OCI-LY7 (cell line): ENCODE data around the gene DCTN3. TPM values are rescaled to one million over a fixed set of nuclear protein-coding genes. Genes with fewer than 3 reads are reported as not detected.

Experiments used
- BruUV-seq: library from RNA; stranded (reverse); fragments of 400-500 nt; replicated peaks from 2 replicates; lab custom pipeline; 2021; lab: Mats Ljungman, UMichigan
- CTCF ChIA-PET: fragments of 300-600 bp; sonication (Branson Sonifier 250); formaldehyde crosslinking; loops from one replicate; lab custom pipeline; 2022; ENCODE audit warnings: antibody characterized with exemption; ENCODE audit not compliant: unreplicated experiment; lab: Charles Lee
- POLR2A ChIA-PET: fragments of 300-600 bp; sonication (Branson Sonifier 250); formaldehyde crosslinking; loops from one replicate; lab custom pipeline; 2022; ENCODE audit warnings: antibody characterized with exemption; lab: Charles Lee
- DNase-seq: peaks from one replicate; pipeline ENCODE4 v3.0.0-alpha.2; 2015; ENCODE audit warnings: low spot score
- H2AFZ ChIP-seq: fragments of 200-600 bp; sonication (generic), shearing (Covaris generic); 2 replicates; pipeline ENCODE4 v1.6.1; 2014; ENCODE audit warnings: mild to moderate bottlenecking, antibody characterized with exemption, low read length, moderate library complexity
- H3K27ac ChIP-seq: fragments of 200-600 bp; sonication (generic); 2 replicates; pipeline ENCODE4 v1.5.1; 2014; ENCODE audit warnings: mixed run types, low read depth, mild to moderate bottlenecking, moderate library complexity, low read length, inconsistent platforms; ENCODE audit not compliant: poor library complexity, severe bottlenecking
- H3K36me3 ChIP-seq: fragments of 200-600 bp; sonication (generic); 2 replicates; pipeline ENCODE4 v1.6.1; 2014; ENCODE audit warnings: mild to moderate bottlenecking, antibody characterized with exemption, low read length, moderate library complexity, mixed read lengths; ENCODE audit not compliant: insufficient read depth
- H3K4me1 ChIP-seq: fragments of 200-600 bp; sonication (generic); 2 replicates; pipeline ENCODE4 v1.5.1; 2014; ENCODE audit warnings: mild to moderate bottlenecking, low read length; ENCODE audit not compliant: insufficient read depth, poor library complexity, severe bottlenecking
- H3K4me2 ChIP-seq: fragments of 200-600 bp; sonication (generic); 2 replicates; pipeline ENCODE4 v1.6.1; 2014; ENCODE audit warnings: mild to moderate bottlenecking, low read length
- H3K4me3 ChIP-seq: fragments of 200-600 bp; sonication (generic); 2 replicates; pipeline ENCODE4 v1.5.1; 2014; ENCODE audit warnings: mild to moderate bottlenecking, low read depth, low read length; ENCODE audit not compliant: poor library complexity, severe bottlenecking
- H3K79me2 ChIP-seq: fragments of 200-600 bp; sonication (generic); 2 replicates; pipeline ENCODE4 v1.6.1; 2016; ENCODE audit warnings: low read depth, mild to moderate bottlenecking, low read length, moderate library complexity, mixed read lengths; ENCODE audit not compliant: insufficient read depth
- H3K9me2 ChIP-seq: fragments of 200-600 bp; sonication (generic); 2 replicates; pipeline ENCODE4 v1.6.1; 2016; ENCODE audit warnings: mild to moderate bottlenecking, low read length, mixed read lengths; ENCODE audit not compliant: insufficient read depth
- H3K9me3 ChIP-seq: fragments of 200-600 bp; sonication (generic); 2 replicates; pipeline ENCODE4 v1.6.1; 2014; ENCODE audit warnings: mild to moderate bottlenecking, mixed run types, low read length, mixed read lengths
- H4K20me1 ChIP-seq: fragments of 200-600 bp; sonication (generic); 2 replicates; pipeline ENCODE4 v1.6.1; 2014; ENCODE audit warnings: mild to moderate bottlenecking, antibody characterized with exemption, low read length, moderate library complexity, mixed read lengths; ENCODE audit not compliant: insufficient read depth
- EZH2phosphoT487 ChIP-seq: fragments of 200-600 bp; sonication (generic); IDR thresholded peaks from 2 replicates; pipeline ENCODE4 v1.6.1; 2018; ENCODE audit warnings: low read depth, borderline replicate concordance, mild to moderate bottlenecking, mixed run types, antibody characterized with exemption, low read length, moderate library complexity, mixed read lengths
- intact Hi-C: fragments of 100-400 bp; cut with micrococcal nuclease; formaldehyde crosslinking; loops from one replicate; pipeline ENCODE4 v1.10.0; 2022; ENCODE audit not compliant: unreplicated experiment
- total RNA-seq, 2 experiments: library from RNA; depleted of rRNA in 1 of 2; stranded (reverse); fragments of >200 nt in 1 of 2; shearing (Covaris generic) in 1 of 2; gene quantifications; 2 replicates each; pipeline ENCODE4 v1.2.3, GENCODE V29; 2014 to 2022
- TF ChIP-seq, protein P1 (sequence below): fragments of 200-600 bp; sonication (generic); conservative IDR thresholded peaks from 2 replicates; pipeline ENCODE4 v1.5.1; 2014; ENCODE audit warnings: mild to moderate bottlenecking, antibody characterized with exemption, low read length, moderate library complexity, mixed read lengths

DCTN3 gene
- total RNA-seq, 2 experiments from 2014 or later = 79.7 to 84.2 TPM

DNA sequence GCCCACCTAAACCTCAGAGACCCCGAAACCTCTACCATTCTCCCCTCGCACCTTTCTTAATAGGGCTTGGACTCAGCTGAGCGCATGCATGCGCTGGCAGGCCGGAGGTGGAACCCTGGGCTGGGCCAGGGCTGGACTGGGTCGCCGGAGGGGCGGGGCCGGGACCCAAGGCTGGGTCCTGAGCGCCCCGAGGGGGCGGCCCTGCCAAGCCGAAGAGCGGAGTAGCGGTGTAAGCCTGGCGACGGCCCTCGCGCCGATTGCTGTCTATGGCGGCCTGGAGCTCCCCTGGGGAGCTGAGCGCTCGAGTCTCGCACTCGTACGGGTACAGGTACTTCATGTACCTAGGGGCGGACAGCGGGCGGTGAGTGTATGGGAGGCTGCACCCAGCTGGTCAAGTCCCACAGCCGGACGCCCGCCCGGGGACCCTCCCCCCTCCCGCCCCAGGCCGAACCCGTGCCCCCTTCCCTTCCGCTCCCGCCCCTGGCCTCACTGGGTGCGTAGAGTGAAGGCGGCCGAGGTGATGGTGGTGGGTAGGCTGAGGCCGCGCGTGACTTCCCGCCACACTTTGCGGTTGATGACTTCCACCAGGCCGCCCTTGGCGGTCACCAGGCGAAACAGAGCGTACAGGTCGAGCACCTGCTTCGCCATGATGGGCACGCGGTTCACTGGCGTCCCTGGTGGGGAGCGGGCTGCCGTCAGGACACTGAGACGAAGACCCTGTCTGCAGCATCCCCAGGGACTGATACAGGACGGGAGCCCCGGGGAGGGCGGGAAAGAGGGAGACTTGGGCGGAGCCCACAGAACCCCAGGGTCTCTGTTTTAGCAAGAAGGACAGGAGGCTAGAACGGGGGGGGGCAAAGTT is 3.3 kb upstream of the DCTN3 start:
- Histone ChIP-seq H2AFZ (no peak overlapping the region), H3K4me1 (peaks cover 15% of the 10 kb centered on the region), H3K27ac (no peak overlapping the region), H3K79me2 (no peaks in the 10 kb centered on the region), H3K9me2 (no peaks in the 10 kb centered on the region), H3K4me2 (no peak overlapping the region), H3K36me3 (no peaks in the 10 kb centered on the region), H3K4me3 (no peak overlapping the region), H3K9me3 (no peaks in the 10 kb centered on the region), H4K20me1 (no peaks in the 10 kb centered on the region)
- no TSS peak for BruUV-seq
- no peak for TF ChIP-seq EZH2phosphoT487
- TF ChIP-seq, protein P1, sequence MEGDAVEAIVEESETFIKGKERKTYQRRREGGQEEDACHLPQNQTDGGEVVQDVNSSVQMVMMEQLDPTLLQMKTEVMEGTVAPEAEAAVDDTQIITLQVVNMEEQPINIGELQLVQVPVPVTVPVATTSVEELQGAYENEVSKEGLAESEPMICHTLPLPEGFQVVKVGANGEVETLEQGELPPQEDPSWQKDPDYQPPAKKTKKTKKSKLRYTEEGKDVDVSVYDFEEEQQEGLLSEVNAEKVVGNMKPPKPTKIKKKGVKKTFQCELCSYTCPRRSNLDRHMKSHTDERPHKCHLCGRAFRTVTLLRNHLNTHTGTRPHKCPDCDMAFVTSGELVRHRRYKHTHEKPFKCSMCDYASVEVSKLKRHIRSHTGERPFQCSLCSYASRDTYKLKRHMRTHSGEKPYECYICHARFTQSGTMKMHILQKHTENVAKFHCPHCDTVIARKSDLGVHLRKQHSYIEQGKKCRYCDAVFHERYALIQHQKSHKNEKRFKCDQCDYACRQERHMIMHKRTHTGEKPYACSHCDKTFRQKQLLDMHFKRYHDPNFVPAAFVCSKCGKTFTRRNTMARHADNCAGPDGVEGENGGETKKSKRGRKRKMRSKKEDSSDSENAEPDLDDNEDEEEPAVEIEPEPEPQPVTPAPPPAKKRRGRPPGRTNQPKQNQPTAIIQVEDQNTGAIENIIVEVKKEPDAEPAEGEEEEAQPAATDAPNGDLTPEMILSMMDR = no peak
- ChIA-PET CTCF (no interaction called here), POLR2A (no interaction called here)
- no peak for DNase-seq
- intact Hi-C loops = no loop called here

GRCh38 chr9:34615132-34615531 is 5.2 kb downstream of the DCTN3 start:
- POLR2A ChIA-PET = no interaction called here
- intact Hi-C loops = no loop called here

More at GRCh38 chr9:34615132-34615531, 5.2 kb downstream of the DCTN3 start:
- Histone ChIP-seq H3K4me2 (no peak overlapping the region), H3K79me2 (peaks cover 11% of the 10 kb centered on the region; the same call in 1 of the 2 replicates), H3K9me2 (no peaks in the 10 kb centered on the region), H3K27ac (no peak overlapping the region), H3K4me3 (no peak overlapping the region), H3K4me1 (peaks cover 31% of the 10 kb centered on the region), H3K36me3 (peaks cover 19% of the 10 kb centered on the region; the same call in 1 of the 2 replicates), H3K9me3 (no peaks in the 10 kb centered on the region), H2AFZ (no peak overlapping the region), H4K20me1 (no peaks in the 10 kb centered on the region)
- no peak for DNase-seq
- TF ChIP-seq, protein P1 = no peak
- no peak for TF ChIP-seq EZH2phosphoT487
- CTCF ChIA-PET = no interaction called here
- BruUV-seq = no TSS peak
